ENCODE data around the gene GNAZ. TPM values are rescaled to one million over a fixed set of nuclear protein-coding genes. Genes with fewer than 3 reads are reported as not detected.

Gene GNAZ
- total and polyA plus RNA-seq, 4 donors, result 0.84 to 6.1 (median 3.6) TPM

DNA sequence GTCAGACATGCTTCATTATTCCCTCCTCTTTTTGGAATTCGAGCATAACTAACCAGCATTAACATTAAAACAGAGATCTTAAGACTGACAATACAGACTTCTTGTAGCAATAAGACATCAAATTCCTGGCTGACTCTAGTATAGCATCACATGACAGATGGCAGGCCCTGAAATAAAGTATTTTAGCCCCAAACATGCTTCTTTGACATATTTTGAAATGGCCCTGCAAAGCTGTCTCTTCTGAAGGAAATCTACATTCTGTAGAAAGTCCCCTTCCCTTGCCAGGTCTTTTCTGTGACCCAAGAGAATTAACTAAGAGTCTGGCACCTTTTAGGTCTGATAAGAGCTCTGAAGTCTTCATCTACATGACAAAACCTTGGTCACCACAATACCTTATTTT, 38.5 kb upstream of the GNAZ start:
- no peak overlapping the region for H3K4me3 ChIP-seq (ENCODE audit: low read length in 2 of 2)
- DNase-seq (no peak), ATAC-seq (ENCODE audit: low FRiP score) (no peak)
- H3K9me3 ChIP-seq (ENCODE audit: control insufficient read depth, low read length), result no peaks in the 10 kb centered on the region
- 42 to 47% methylated on average over 1 of the region's 1 CpG for WGBS, 2 donors
- no peaks in the 10 kb centered on the region for H3K36me3 ChIP-seq (ENCODE audit: control insufficient read depth in 1 of 2, insufficient read depth in 2 of 2, low read length in 1 of 2)
- intact Hi-C loops (cut with DNase I), result no loop called here
- no peak overlapping the region for H3K27ac ChIP-seq (ENCODE audit: low read depth in 1 of 2, low read length in 2 of 2)
- no peaks in the 10 kb centered on the region for H3K4me1 ChIP-seq (ENCODE audit: control insufficient read depth in 1 of 2, insufficient read depth in 2 of 2, low read length in 2 of 2)
- H3K27me3 ChIP-seq (ENCODE audit: control insufficient read depth in 1 of 2, insufficient read depth in 2 of 2, low read length in 1 of 2), result no peaks in the 10 kb centered on the region

DNA sequence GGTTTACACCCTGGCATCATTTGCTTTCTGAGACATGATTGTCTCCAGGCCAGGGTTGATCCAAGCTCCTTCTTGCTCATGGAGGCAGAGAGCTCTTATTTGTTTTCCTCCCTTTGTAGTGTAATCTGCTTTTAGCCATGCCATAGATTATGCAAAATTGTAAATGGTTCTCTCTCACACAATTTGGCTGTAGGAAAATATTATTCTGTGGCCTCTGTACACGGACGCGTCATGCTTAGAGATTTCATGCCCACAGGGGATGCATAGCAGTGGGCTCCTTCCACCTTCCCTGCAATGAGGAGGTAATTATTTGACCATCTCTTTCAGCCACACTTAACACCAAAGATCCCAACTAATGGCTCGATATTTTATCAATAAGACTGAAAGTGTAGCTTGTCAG, 37.7 kb upstream of the GNAZ start:
- H3K4me3 ChIP-seq (ENCODE audit: low read length in 2 of 2), result no peak overlapping the region
- no peaks in the 10 kb centered on the region for H3K4me1 ChIP-seq (ENCODE audit: control insufficient read depth in 1 of 2, insufficient read depth in 2 of 2, low read length in 2 of 2)
- H3K36me3 ChIP-seq (ENCODE audit: control insufficient read depth in 1 of 2, insufficient read depth in 2 of 2, low read length in 1 of 2), result no peaks in the 10 kb centered on the region
- no peaks in the 10 kb centered on the region for H3K27me3 ChIP-seq (ENCODE audit: control insufficient read depth in 1 of 2, insufficient read depth in 2 of 2, low read length in 1 of 2)
- WGBS, 2 donors, result 89% methylated on average over 4 of the region's 4 CpGs
- intact Hi-C loops (cut with DNase I), result no loop called here
- no peaks in the 10 kb centered on the region for H3K9me3 ChIP-seq (ENCODE audit: control insufficient read depth, low read length)
- no peak for DNase-seq
- H3K27ac ChIP-seq (ENCODE audit: low read depth in 1 of 2, low read length in 2 of 2), result no peak overlapping the region
- no peak for ATAC-seq (ENCODE audit: low FRiP score)

DNA sequence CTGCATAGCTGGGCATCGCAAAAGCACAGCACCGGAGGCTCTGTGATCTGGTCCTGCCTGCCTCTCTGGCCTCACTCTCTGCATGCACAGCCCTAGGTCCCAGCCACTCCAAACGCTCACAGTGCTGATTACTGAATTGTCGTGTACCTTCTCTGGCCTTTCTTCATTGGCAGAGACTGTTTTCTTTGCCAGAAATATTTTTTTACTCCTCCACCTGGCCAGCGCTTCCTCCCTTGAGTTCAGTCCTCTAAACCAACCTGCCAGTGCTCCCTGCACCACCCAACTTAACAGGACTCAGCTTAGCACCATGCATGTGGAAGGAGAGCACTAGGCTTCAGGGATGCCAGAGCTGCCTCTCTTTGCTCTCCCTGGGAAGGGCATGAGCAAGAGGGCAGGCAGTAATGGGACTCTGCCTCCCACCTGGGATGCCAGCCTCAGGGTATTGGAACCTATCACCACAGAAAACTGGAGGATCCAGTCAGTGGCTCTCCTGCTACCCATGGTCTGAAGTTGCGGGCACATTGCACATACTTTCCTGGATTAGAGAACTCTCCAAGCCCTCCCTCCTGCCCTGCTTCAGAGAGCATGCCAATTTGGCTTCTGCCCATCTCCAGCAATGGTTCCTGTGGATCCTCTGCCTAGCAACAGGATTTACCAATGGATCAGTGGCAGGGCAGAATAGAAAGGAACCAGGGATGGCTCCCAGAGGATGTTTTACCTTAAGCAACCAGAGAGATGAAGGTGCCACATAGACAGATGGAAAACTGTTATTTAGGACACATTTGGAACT, 37.0 kb upstream of the GNAZ start:
- WGBS, 2 donors, result 74% methylated on average over 6 of the region's 6 CpGs
- no peak overlapping the region for H3K4me3 ChIP-seq (ENCODE audit: low read length in 2 of 2)
- no peaks in the 10 kb centered on the region for H3K36me3 ChIP-seq (ENCODE audit: control insufficient read depth in 1 of 2, insufficient read depth in 2 of 2, low read length in 1 of 2)
- ATAC-seq (ENCODE audit: low FRiP score), result no peak
- no peaks in the 10 kb centered on the region for H3K27me3 ChIP-seq (ENCODE audit: control insufficient read depth in 1 of 2, insufficient read depth in 2 of 2, low read length in 1 of 2)
- H3K9me3 ChIP-seq (ENCODE audit: control insufficient read depth, low read length), result no peaks in the 10 kb centered on the region
- H3K27ac ChIP-seq (ENCODE audit: low read depth in 1 of 2, low read length in 2 of 2), result no peak overlapping the region
- intact Hi-C loops (cut with DNase I), result no loop called here
- DNase-seq, result no peak
- no peaks in the 10 kb centered on the region for H3K4me1 ChIP-seq (ENCODE audit: control insufficient read depth in 1 of 2, insufficient read depth in 2 of 2, low read length in 2 of 2)

DNA sequence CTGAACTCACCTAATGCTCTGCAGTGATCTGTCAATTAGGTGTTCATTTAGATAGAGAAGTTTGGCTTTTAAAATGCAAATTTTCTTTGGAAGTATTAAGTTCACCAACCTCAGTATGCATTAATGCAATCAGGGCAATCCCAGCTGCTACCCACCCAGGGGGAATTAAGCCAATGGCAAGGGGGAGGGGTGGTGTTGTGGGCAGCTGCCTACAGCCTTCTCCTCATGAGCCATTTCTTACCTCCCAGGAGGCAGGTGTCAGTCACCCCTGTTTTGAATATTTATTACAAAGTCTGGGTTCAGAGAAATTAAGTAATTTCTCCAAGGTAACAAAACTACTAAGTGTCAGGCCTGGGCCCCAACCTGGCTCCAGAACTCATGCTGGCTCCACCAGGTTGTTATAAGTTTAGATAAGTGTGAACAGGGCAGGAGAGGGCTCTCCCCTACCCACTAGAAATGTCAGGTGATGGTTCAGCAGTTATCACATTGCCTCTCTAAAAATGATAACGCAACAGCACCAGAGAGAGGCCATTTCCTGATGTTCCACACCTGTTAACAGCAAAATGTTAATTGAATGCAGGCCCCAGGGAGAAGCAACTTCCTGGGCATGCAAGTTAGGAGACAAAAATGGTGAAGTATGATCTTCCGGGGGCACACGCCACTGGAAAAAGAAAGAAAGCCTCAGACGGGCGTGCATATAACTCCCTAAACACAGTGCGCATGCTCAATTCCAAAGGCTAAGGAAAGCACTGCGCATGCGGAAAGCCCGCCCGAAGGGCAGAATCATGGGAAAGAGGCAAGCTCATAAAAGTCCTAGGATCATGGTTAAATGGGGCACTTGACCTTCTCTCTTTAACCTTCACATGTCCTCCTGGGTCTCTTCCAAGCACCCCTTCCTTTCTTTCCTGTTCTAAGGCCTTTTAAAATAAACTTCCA, 35.4 kb upstream of the GNAZ start:
- Histone ChIP-seq H3K36me3 (ENCODE audit: control insufficient read depth in 1 of 2, insufficient read depth in 2 of 2, low read length in 1 of 2) (no peaks in the 10 kb centered on the region), H3K27ac (ENCODE audit: low read depth in 1 of 2, low read length in 2 of 2) (no peak overlapping the region), H3K9me3 (ENCODE audit: control insufficient read depth, low read length) (no peaks in the 10 kb centered on the region), H3K4me1 (ENCODE audit: control insufficient read depth in 1 of 2, insufficient read depth in 2 of 2, low read length in 2 of 2) (no peaks in the 10 kb centered on the region), H3K4me3 (ENCODE audit: low read length in 2 of 2) (no peak overlapping the region), H3K27me3 (ENCODE audit: control insufficient read depth in 1 of 2, insufficient read depth in 2 of 2, low read length in 1 of 2) (no peaks in the 10 kb centered on the region)
- 92 to 95% methylated on average over 10 of the region's 10 CpGs for WGBS, 2 donors
- DNase-seq (no peak), ATAC-seq (ENCODE audit: low FRiP score) (no peak)
- intact Hi-C loops (cut with DNase I), result no loop called here

DNA sequence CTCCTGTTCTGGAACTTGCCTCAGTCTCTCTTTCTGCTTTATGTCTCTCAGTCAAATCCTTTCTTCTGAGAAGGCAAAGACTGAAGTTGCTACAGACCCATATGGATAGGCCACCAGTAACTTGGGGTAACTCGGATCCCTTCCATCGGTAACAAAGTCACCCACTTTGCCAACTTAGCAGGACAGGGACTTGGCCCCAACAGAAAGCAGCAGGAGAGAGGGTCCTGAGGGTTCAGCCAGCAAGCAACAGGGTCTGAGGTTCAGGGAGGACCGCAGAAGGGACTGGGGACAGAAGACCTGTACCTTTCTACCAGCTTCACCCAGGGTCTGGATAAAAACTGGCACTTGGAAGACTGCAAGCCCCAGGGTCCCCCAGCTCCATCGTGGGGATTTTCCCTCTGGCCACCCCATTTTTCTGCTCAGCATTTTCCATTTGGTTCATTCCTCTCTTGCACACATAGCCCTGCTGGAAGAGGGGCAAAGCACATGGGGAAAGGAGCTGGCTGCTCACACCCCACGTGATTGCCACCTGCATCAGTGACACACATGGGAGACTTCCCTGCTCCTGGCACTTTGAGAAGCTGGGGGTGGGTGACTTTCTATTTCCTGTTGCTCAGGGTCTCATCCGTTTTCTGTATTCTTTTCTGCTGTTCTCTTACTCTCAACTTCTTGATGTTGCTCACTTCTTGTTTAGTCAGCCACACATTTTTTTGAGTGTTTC, 34.6 kb upstream of the GNAZ start:
- Histone ChIP-seq H3K36me3 (ENCODE audit: control insufficient read depth in 1 of 2, insufficient read depth in 2 of 2, low read length in 1 of 2) (no peaks in the 10 kb centered on the region), H3K27me3 (ENCODE audit: control insufficient read depth in 1 of 2, insufficient read depth in 2 of 2, low read length in 1 of 2) (no peaks in the 10 kb centered on the region), H3K4me3 (ENCODE audit: low read length in 2 of 2) (no peak overlapping the region), H3K4me1 (ENCODE audit: control insufficient read depth in 1 of 2, insufficient read depth in 2 of 2, low read length in 2 of 2) (no peaks in the 10 kb centered on the region), H3K9me3 (ENCODE audit: control insufficient read depth, low read length) (no peaks in the 10 kb centered on the region), H3K27ac (ENCODE audit: low read depth in 1 of 2, low read length in 2 of 2) (no peak overlapping the region)
- intact Hi-C loops (cut with DNase I), result no loop called here
- ATAC-seq (ENCODE audit: low FRiP score) (no peak), DNase-seq (no peak)
- 75 to 81% methylated on average over 6 of the region's 6 CpGs for WGBS, 2 donors

DNA sequence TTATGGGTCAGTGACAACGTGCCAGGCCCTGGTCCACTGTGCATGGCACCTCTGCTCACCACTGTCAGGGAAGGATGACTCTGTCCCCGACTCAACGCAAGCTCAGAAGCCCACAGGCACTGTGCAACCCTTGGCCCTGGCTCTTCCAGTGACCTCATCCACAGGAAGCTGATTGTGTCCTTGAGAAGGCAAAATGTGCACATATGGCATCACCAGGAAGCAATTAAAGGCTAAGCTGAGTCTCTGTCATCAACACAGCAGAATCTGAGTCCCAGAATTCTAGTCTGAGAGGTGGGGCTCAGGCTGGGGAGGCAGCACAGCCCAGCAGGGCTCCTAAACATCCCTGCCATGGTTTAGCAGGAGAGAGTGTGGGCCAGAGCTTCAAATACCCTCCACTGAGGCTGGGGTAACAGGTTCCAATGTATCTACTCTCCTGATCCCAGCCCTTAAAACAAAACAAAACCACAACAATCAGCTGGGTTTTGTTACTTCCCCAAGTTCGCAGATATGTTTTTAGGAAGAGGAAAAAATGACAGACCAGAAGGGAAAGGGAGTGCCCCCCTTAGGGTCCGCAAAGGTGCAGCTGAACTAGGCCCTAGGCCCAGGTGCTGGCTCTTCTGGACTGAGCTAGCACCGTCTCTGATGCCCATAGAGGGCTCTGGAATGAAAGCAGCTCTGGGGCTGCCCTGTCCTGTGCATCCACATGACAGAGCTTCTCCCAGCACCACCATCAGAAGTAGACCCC, 33.5 kb upstream of the GNAZ start:
- 70 to 72% methylated on average over 6 of the region's 6 CpGs for WGBS, 2 donors
- Histone ChIP-seq H3K27me3 (ENCODE audit: control insufficient read depth in 1 of 2, insufficient read depth in 2 of 2, low read length in 1 of 2) (no peaks in the 10 kb centered on the region), H3K9me3 (ENCODE audit: control insufficient read depth, low read length) (no peaks in the 10 kb centered on the region), H3K27ac (ENCODE audit: low read depth in 1 of 2, low read length in 2 of 2) (no peak overlapping the region), H3K4me3 (ENCODE audit: low read length in 2 of 2) (no peak overlapping the region), H3K4me1 (ENCODE audit: control insufficient read depth in 1 of 2, insufficient read depth in 2 of 2, low read length in 2 of 2) (no peaks in the 10 kb centered on the region), H3K36me3 (ENCODE audit: control insufficient read depth in 1 of 2, insufficient read depth in 2 of 2, low read length in 1 of 2) (no peaks in the 10 kb centered on the region)
- DNase-seq (no peak), ATAC-seq (ENCODE audit: low FRiP score) (no peak)
- intact Hi-C loops (cut with DNase I), result no loop called here

DNA sequence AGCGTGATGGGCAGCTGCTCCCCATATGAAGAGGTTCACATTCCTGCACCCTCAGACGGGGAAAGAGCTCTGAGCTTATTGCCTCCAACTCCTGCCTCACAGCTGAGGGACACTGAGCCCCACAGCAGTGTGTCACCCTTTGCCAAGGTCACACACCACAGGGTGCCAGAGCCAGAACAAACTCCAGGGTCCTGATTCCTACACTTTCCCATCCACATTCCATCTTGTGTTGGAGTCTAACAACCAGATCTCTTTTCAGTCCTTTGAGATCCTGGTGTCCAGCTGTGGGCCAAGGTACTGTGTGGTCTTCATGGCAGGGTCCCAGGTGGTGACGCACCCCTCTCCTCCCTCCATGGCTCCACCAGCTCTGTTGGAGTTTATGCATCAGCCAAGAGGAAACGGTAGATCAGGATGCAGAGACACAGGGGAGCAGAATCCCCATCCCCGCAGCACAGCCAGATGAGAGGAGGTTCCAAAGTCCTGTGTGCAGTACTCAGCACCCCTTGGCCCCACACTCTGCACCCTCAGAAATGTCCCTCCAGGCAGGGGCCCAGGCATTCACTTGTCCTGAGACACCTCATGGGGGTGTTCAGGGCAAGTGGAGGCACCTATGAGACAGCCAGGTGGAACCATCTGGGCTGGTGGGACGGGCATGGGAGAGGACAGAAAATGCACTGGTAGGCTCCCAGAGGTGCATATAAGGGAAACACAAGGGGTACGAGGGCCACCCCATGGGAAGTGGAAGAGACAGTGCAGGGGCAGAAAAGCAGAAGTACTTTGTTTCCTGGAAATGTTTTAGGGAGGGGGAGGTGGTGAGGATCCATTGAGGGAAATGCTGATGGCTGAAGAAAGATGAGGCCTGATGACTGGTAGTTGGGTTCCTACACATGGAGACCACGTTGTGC, 32.6 kb upstream of the GNAZ start:
- intact Hi-C loops (cut with DNase I), result no loop called here
- no peak overlapping the region for H3K4me3 ChIP-seq (ENCODE audit: low read length in 2 of 2)

More for the DNA sequence above, 32.6 kb upstream of the GNAZ start:
- Histone ChIP-seq H3K4me1 (ENCODE audit: control insufficient read depth in 1 of 2, insufficient read depth in 2 of 2, low read length in 2 of 2) (no peaks in the 10 kb centered on the region), H3K9me3 (ENCODE audit: control insufficient read depth, low read length) (no peaks in the 10 kb centered on the region), H3K36me3 (ENCODE audit: control insufficient read depth in 1 of 2, insufficient read depth in 2 of 2, low read length in 1 of 2) (no peaks in the 10 kb centered on the region), H3K27ac (ENCODE audit: low read depth in 1 of 2, low read length in 2 of 2) (no peak overlapping the region), H3K27me3 (ENCODE audit: control insufficient read depth in 1 of 2, insufficient read depth in 2 of 2, low read length in 1 of 2) (no peaks in the 10 kb centered on the region)
- DNase-seq, result peak in 1 of 2 donors; percentile 52
- peak; percentile 42 for ATAC-seq (ENCODE audit: low FRiP score)
- WGBS, 2 donors, result 87 to 91% methylated on average over 8 of the region's 8 CpGs

Measured in aorta (tissue), 5 donors.